ENCODE measurements around the gene APLP2. TPM values are rescaled to one million over a fixed set of nuclear protein-coding genes. Genes with fewer than 3 reads are reported as not detected.
A peak's percentile ranks its signal among the peaks of the same experiment; 100 is the strongest.

The APLP2 gene
- total and polyA plus RNA-seq, 2 of the 13 experiments (the other 11 are each of a cell fraction or from before 2014, with no cell fraction given): 315 to 594 TPM

DNA sequence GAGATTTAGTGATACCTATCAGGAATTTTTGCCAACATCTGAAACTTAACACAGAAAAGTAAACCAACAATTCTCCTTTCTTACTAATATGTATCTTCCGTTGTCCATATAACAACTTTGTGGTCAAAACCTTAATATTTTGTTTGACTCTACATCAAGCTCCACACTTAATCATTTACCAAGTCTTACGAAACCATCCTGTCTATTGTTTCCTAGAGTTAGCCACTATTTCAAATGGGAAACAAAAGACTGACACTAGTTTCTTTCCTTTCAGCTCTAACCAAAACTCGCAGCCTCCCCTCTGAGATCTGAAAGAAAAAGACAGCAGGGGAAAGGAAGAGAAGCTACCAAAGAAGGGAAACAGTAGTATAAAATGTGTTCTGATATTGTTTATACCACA, 40.6 kb upstream of the APLP2 start (continued):
- TF ChIP-seq, protein P1, sequence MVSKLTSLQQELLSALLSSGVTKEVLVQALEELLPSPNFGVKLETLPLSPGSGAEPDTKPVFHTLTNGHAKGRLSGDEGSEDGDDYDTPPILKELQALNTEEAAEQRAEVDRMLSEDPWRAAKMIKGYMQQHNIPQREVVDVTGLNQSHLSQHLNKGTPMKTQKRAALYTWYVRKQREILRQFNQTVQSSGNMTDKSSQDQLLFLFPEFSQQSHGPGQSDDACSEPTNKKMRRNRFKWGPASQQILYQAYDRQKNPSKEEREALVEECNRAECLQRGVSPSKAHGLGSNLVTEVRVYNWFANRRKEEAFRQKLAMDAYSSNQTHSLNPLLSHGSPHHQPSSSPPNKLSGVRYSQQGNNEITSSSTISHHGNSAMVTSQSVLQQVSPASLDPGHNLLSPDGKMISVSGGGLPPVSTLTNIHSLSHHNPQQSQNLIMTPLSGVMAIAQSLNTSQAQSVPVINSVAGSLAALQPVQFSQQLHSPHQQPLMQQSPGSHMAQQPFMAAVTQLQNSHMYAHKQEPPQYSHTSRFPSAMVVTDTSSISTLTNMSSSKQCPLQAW (CRISPR knock-in tag; IDR thresholded peaks at IDR 0.05): no peak
- TF ChIP-seq GATAD2A (CRISPR knock-in tag; IDR thresholded peaks at IDR 0.05) (peak; percentile 39; the same call in 1 of the 2 replicates), ZNF441 (CRISPR knock-in tag; IDR thresholded peaks at IDR 0.05; ENCODE audit: borderline replicate concordance) (no peak), PPARG (CRISPR knock-in tag; conservative IDR thresholded peaks at IDR 0.05) (no peak), ARHGAP35 (CRISPR knock-in tag; IDR thresholded peaks at IDR 0.05; ENCODE audit: borderline replicate concordance) (no peak), ZBTB1 (CRISPR knock-in tag; IDR thresholded peaks at IDR 0.05; ENCODE audit: borderline replicate concordance) (no peak), HDAC6 (IDR thresholded peaks at IDR 0.05; ENCODE audit: low read depth, low read length) (no peak), DR1 (CRISPR knock-in tag; IDR thresholded peaks at IDR 0.05) (no peak), BCL6 (CRISPR knock-in tag; IDR thresholded peaks at IDR 0.05) (peak; percentile 84), IKZF1 (IDR thresholded peaks at IDR 0.05) (no peak), NR1H2 (CRISPR knock-in tag; IDR thresholded peaks at IDR 0.05; ENCODE audit: borderline replicate concordance, low read depth) (no peak), CAMTA2 (CRISPR knock-in tag; IDR thresholded peaks at IDR 0.05; ENCODE audit: borderline replicate concordance) (no peak), SAP130 (CRISPR knock-in tag; IDR thresholded peaks at IDR 0.05; ENCODE audit: low read depth) (peak; percentile 34; the same call in 1 of the 2 replicates), SMAD3 (CRISPR knock-in tag; IDR thresholded peaks at IDR 0.05) (no peak), SP2 (CRISPR knock-in tag; IDR thresholded peaks at IDR 0.05) (no peak), MTA1 (CRISPR knock-in tag; IDR thresholded peaks at IDR 0.05; ENCODE audit: borderline replicate concordance) (no peak), CENPT (CRISPR knock-in tag; IDR thresholded peaks at IDR 0.05; ENCODE audit: low read depth) (no peak)
- TF ChIP-seq, protein P2, sequence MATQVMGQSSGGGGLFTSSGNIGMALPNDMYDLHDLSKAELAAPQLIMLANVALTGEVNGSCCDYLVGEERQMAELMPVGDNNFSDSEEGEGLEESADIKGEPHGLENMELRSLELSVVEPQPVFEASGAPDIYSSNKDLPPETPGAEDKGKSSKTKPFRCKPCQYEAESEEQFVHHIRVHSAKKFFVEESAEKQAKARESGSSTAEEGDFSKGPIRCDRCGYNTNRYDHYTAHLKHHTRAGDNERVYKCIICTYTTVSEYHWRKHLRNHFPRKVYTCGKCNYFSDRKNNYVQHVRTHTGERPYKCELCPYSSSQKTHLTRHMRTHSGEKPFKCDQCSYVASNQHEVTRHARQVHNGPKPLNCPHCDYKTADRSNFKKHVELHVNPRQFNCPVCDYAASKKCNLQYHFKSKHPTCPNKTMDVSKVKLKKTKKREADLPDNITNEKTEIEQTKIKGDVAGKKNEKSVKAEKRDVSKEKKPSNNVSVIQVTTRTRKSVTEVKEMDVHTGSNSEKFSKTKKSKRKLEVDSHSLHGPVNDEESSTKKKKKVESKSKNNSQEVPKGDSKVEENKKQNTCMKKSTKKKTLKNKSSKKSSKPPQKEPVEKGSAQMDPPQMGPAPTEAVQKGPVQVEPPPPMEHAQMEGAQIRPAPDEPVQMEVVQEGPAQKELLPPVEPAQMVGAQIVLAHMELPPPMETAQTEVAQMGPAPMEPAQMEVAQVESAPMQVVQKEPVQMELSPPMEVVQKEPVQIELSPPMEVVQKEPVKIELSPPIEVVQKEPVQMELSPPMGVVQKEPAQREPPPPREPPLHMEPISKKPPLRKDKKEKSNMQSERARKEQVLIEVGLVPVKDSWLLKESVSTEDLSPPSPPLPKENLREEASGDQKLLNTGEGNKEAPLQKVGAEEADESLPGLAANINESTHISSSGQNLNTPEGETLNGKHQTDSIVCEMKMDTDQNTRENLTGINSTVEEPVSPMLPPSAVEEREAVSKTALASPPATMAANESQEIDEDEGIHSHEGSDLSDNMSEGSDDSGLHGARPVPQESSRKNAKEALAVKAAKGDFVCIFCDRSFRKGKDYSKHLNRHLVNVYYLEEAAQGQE (IDR thresholded peaks at IDR 0.05; ENCODE audit: borderline replicate concordance in 1 of 2, low read depth in 1 of 2, low read length in 2 of 2): no peak
- TF ChIP-seq, protein P3, sequence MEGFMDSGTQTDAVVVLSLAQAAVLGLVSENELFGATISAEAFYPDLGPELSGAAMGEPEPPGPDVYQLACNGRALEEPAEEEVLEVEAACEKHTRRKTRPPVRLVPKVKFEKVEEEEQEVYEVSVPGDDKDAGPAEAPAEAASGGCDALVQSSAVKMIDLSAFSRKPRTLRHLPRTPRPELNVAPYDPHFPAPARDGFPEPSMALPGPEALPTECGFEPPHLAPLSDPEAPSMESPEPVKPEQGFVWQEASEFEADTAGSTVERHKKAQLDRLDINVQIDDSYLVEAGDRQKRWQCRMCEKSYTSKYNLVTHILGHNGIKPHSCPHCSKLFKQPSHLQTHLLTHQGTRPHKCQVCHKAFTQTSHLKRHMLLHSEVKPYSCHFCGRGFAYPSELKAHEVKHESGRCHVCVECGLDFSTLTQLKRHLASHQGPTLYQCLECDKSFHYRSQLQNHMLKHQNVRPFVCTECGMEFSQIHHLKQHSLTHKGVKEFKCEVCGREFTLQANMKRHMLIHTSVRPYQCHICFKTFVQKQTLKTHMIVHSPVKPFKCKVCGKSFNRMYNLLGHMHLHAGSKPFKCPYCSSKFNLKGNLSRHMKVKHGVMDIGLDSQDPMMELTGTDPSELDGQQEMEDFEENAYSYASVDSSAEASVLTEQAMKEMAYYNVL (CRISPR knock-in tag; IDR thresholded peaks at IDR 0.05; ENCODE audit: borderline replicate concordance): no peak
- TF ChIP-seq, protein P4, sequence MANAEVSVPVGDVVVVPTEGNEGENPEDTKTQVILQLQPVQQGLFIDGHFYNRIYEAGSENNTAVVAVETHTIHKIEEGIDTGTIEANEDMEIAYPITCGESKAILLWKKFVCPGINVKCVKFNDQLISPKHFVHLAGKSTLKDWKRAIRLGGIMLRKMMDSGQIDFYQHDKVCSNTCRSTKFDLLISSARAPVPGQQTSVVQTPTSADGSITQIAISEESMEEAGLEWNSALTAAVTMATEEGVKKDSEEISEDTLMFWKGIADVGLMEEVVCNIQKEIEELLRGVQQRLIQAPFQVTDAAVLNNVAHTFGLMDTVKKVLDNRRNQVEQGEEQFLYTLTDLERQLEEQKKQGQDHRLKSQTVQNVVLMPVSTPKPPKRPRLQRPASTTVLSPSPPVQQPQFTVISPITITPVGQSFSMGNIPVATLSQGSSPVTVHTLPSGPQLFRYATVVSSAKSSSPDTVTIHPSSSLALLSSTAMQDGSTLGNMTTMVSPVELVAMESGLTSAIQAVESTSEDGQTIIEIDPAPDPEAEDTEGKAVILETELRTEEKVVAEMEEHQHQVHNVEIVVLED (CRISPR knock-in tag; IDR thresholded peaks at IDR 0.05; ENCODE audit: borderline replicate concordance): no peak
- TF ChIP-seq, protein P5, sequence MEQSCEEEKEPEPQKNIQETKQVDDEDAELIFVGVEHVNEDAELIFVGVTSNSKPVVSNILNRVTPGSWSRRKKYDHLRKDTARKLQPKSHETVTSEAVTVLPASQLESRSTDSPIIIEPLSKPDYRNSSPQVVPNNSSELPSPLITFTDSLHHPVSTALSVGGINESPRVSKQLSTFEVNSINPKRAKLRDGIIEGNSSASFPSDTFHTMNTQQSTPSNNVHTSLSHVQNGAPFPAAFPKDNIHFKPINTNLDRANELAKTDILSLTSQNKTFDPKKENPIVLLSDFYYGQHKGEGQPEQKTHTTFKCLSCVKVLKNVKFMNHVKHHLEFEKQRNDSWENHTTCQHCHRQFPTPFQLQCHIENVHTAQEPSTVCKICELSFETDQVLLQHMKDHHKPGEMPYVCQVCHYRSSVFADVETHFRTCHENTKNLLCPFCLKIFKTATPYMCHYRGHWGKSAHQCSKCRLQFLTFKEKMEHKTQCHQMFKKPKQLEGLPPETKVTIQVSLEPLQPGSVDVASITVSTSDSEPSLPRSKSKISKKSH (CRISPR knock-in tag; IDR thresholded peaks at IDR 0.05; ENCODE audit: borderline replicate concordance): no peak

All from HepG2 (cell line).